Measurements from ENCODE around the gene CSF3R. TPM values are rescaled to one million over a fixed set of nuclear protein-coding genes. Genes with fewer than 3 reads are reported as not detected.

The CSF3R gene
- total and polyA plus RNA-seq, 9 of the 15 experiments (the other 6 are each of a cell fraction or from before 2014, with no cell fraction given), result 0.21 to 0.86 (median 0.40) TPM; not detected in 1

GRCh38 chr1:36465731-36466369 lies 16.9 kb downstream of the CSF3R start (continued):
- TF ChIP-seq ARHGAP35 (IDR thresholded peaks at IDR 0.05; ENCODE audit: partially characterized antibody) (peak; percentile 51), ZNF639 (CRISPR knock-in tag; conservative IDR thresholded peaks at IDR 0.05 in 1 of 2, IDR thresholded peaks at IDR 0.05 in 1 of 2) (no peak), POLR2A (conservative IDR thresholded peaks at IDR 0.05) (no peak), TRIM24 (IDR thresholded peaks at IDR 0.05) (0 out of 4 replicates have a peak, but pooled peaks of 1 of the 2 experiments have one; percentile 11), HBP1 (CRISPR knock-in tag; IDR thresholded peaks at IDR 0.05) (peak; percentile 75; the same call in 1 of the 2 replicates), MTA1 (IDR thresholded peaks at IDR 0.05; ENCODE audit: borderline replicate concordance) (0 out of 2 replicates have a peak, but pooled peaks have one; percentile 54), HDAC1 (IDR thresholded peaks at IDR 0.05) (0 out of 4 replicates have a peak, but pooled peaks of 1 of the 2 experiments have one; percentile 46), ZNF184 (CRISPR knock-in tag; IDR thresholded peaks at IDR 0.05) (no peak), ZFPM2 (CRISPR knock-in tag; IDR thresholded peaks at IDR 0.05) (no peak), ZNF280A (IDR thresholded peaks at IDR 0.05; ENCODE audit: low read depth, partially characterized antibody) (peak; percentile 10), EHMT2 (IDR thresholded peaks at IDR 0.05) (0 out of 2 replicates have a peak, but pooled peaks have one; percentile 43), HNRNPLL (IDR thresholded peaks at IDR 0.05; ENCODE audit: low read depth, low read length, poor library complexity, severe bottlenecking) (no peak), FOXK2 (conservative IDR thresholded peaks at IDR 0.05 in 1 of 2, IDR thresholded peaks at IDR 0.05 in 1 of 2; ENCODE audit: low read depth in 2 of 2) (no peak), CAMTA2 (CRISPR knock-in tag; conservative IDR thresholded peaks at IDR 0.05) (no peak), CTBP1 (IDR thresholded peaks at IDR 0.05; ENCODE audit: borderline replicate concordance) (0 out of 2 replicates have a peak, but pooled peaks have one; percentile 19), ZBTB5 (IDR thresholded peaks at IDR 0.05) (0 out of 2 replicates have a peak, but pooled peaks have one; percentile 17), ZNF212 (CRISPR knock-in tag; IDR thresholded peaks at IDR 0.05) (no peak), MECOM (CRISPR knock-in tag; IDR thresholded peaks at IDR 0.05) (no peak), ERF (CRISPR knock-in tag; IDR thresholded peaks at IDR 0.05) (no peak), GATA2 (CRISPR knock-in tag; IDR thresholded peaks at IDR 0.05) (no peak), MLLT1 (IDR thresholded peaks at IDR 0.05) (peak in 1 of 2 experiments; percentile 20; a peak in 1 of 4 replicates), GTF2F1 (IDR thresholded peaks at IDR 0.05; ENCODE audit: low read depth, low read length) (no peak)

Measured in K562 (cell line).